GM18511 (cell line): ENCODE data around the gene CD300H.

ENCODE experiments used
- ATAC-seq: cut with Tn5 transposase; IDR thresholded peaks from one replicate; pipeline ENCODE4 v1.9.1; 2021; ENCODE audit warnings: mild to moderate bottlenecking, moderate library complexity; ENCODE audit not compliant: unreplicated experiment

The CD300H gene

DNA sequence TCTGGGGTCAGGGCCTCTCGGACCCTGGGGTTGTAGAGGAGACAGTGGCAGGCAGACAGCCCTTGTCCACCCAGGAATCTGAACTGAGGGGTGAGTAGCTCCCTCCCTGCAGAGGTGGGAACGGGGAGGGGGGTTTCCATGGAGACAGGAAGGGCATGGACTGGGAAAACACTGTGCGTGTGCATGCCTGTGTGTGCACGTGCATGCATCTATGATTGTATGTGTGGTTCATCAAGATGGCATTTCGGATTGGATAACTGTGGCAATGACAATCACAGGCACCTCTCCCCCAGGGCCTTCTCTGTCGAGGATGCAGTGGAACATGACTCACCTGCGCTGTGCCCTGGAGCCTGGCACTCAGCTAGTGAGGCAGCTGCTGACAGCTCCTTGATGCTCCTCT, 15.3 kb downstream of the CD300H start:
- no peak for ATAC-seq

DNA sequence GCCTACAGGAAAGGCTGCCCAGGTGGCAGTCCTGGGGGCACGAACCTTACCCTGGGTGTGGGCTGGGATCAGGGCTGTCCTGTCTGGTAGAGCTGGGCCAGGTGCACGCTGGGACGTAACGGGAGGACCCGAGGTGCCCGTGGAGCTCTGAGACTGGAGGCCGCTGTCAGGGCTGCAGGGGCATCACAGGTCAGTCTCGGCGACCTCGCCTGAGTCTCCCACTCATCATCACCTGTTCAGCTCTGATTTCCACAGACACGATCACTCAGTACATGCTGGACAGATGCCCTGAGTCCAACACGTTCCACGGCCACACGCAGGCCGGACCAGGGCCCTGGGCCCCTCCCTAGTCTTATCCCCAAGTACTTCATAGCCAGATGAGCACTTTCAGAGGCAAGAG, 16.7 kb downstream of the CD300H start:
- no peak for ATAC-seq

DNA sequence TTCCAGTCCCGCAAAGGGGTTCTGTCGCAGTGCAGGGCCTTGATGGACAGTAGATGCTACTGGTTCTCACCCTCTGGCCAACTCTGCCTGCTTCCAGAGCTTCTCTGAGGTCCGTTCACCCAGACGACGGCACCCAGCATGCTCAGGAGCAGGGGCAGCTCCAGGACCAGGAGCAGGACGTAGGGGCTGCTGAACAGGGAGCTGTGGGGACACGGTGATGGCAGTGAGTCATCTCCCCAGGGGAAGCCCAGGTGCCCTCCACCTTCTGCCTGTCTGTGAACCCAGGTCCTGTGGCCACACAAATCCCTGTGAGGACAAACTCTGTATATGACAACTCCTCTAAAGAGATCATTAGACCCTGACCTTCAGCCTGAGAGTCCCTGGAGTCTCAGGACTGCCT, 18.0 kb downstream of the CD300H start:
- no peak for ATAC-seq

DNA sequence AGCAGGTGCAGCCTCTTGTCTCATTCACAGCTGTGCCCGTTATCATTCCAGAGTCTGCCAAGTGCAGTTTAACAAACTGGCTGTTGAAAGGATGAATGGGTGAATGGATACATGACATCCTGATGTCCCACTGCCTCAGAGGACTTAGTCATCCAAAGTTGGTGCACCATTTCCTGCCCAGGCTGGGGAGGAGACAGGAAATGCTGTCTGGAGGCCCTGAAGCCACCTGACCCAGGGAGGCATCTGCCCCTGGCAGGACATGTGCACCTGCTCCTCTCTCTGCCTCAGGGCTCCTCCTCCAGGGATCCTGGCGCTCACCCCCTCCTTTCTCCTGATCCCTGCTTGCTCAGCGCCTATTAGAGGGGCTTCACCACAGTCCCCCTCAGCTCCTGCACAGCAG, 19.6 kb downstream of the CD300H start:
- no peak for ATAC-seq

DNA sequence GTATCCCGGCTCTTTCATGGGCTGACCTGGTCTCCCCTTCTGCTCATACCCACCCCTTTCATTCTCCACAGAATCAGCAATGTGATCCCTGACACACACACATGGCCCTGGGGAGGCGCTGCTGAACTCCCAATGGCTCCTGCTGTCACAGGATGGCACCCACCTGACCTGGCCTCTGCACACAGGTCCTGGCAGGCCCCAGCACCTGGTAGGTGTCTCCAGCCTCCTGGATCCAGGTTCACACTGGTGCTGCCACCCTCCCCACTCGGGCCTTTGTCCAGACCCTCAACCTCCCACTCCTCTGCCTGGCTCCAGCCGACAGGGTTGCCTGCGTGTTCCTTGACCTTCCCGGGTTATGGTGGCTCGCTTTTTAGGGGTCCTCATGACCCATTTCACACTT, 20.0 kb downstream of the CD300H start:
- ATAC-seq: no peak

DNA sequence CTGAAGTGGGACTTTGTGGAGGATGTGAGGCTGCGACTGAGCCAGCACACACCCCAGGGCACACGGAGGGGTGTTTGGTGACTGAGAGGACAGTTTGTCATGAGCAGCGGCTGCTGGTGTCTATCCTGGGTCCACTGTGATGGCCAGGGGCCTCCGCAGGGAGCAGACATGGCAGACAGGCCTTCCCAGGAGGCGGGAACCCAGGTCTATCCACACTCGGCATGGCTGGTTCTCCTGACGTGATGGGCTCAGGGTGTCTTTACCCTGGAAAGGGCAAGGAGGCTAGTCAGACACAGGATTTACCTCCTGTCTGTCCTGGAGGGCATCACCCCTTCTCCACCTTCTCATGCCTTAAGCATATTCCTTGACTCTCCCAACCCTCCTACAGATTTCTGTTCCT, 20.7 kb downstream of the CD300H start:
- ATAC-seq: no peak

DNA sequence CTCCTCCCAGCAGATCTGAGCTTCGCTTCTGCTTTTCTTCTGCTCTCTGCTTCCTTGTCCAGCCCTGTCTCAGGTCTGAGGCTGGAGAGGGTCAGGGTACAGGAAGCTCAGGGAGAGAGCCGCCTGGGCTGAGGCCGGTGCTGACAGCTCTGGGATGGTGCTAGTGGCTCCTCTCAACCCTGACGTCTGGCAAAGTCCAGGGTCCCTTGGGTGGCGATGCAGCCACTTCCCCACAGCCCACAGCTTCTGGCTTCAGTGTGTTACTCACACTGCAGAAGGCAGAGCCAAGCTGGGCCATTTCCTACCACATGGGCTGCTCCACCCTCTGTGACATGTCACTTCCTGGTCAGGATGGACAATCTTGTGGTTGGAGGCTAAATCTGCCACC, 21.5 kb downstream of the CD300H start, which contains the start of gene CD300C:
Gene CD300C (minus strand): TSS at position 273 of the 388 bp plus-strand sequence. CDS start 333 bp downstream, outside the sequence.
- ATAC-seq: no peak

DNA sequence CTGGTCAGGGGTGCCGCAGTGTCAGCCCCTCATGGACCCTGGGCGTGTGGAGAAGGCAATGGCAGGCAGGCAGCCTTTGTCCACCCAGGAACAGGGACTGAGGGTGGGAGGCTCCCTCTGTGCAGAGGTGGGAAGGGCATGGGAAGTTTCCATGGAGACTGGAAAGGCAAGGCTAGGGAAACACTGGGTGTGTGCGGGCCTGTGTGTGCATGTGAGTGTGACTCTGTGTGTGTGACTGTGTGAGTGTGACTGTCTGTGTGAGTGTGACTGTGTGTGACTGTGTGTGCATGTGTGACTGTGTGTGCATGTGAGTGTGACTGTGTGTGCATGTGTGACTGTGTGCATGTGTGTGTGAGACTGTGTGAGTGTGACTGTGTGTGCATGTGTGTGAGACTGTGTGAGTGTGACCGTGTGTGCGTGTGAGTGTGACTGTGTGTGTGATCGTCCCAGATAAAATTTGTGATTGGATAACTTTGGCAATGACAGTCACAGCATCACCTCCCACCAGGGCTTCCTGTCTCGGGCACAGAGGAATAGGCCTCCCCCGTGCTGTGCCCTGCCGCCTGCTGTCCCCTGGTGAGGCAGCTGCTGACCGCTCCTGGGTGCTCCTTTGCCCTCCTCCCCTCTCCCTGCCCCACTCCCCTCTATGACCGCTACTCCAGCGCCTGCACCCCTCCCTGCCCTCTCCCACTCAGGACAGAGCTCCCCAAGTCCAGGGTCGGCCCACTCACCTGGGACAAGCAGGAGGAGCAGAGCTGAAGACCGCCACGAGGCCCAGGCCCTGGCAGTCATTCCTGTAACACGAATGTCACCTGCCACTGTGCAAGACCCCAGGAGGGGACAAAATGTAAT, 22.1 kb downstream of the CD300H start:
- no peak for ATAC-seq

DNA sequence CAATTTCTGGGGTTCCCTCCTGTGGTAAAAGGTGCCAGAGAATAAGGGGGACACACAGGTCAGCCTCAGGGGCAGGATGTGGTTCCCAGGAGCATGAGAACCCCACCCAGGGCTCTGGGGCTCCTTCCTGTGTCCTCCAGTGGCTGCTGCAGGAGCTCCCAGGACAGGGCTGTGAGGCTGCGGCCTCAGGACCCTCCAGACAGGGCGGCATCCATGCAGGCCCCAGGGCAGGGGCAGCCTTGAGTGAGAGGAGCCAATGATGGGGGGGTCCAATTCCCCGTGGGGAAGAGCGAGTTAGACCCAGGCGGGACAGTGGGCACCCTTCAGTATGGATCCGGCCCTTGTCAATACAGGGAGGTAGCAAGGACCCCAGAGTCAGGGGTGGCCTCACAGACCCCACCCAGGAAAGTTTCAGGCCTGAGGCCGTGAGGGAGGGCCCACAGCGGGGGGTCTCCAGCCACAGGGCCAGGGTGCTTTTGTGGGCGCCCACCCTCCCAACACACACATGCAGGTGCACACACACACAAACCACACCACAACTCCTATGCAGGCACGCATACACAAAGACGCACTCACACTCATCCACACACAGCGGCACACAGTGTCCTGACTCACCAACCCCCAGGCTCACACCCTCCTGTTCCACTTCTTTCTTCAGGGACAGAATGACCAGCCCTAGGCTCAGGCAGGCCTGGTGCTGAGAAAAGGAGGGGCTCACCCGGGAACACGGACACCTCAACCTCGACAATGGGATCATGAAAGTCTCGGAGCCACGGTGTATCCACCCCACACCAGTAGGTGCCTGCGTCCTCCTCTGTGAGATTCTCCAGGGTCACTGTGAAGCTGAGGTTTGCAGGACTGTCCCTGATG, 23.2 kb downstream of the CD300H start:
- no peak for ATAC-seq

DNA sequence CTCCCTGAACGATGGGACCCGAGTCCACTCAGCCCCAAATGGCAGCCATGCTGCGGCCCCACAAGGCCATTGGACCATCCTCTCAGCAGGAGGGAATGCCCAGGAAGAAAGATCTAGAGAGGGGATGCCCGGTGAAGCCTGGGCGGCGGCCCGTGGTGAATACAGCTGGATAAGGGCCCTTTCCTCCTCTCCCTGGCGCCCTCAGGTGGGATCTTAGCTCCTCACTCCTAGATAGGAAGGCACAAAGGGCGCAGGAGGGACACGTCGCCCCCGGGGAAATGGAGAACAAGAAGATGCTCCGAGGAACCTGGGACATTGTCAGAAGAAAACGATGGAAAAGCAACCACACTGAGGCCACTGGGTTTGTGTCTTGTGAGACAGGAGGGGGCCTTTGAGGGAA, 23.9 kb downstream of the CD300H start:
- ATAC-seq: no peak

DNA sequence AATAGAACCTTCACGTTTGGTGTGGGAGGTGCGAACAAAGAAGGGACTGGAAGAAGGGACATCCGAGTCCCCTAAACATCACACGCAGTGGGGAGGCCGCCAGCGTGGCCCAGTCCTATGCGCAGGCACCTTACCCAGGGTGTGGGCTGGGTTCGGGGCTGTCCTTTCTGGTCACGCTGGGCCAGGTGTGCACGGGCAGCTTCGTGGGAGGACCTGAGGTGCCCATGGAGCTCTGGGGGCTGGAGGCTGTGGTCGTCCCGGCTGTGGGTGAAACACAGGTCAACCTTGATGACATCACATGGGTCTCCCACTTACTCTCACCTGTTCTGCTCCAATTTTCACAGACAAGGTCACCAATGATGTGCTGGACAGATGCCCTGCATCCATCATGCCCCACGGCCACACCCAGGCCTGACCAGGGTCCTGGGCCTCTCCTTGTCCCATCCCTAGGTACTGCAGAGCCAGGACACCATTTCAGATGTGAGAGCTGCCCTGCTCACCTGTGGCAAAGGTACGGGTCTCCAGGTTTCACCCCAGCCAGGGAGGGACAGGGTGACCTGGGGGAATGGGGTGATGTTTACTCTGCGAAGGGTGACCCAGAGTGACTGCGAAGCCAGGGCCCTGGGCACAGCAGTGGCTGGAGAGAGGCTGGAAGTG, 24.5 kb downstream of the CD300H start:
- ATAC-seq: no peak

DNA sequence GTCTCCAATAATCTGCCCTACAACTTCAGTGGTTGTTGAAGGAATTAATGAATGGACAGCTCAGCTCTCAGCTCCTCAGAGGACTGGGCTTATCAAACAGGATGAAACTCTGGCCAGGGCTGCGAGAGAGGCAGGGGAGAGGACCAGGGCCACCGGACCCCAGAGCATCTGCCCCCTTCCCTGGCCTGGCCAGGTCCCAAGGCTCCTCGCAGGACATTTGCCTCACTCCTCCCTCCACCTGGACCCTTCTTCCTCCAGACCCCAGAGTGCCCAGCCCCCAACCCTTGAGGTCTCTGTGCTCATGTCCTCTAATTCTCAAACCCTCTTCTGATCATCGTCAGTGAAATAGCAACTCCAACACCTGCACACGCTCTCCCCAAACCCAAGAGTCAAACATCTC, 25.1 kb downstream of the CD300H start:
- ATAC-seq: no peak

DNA sequence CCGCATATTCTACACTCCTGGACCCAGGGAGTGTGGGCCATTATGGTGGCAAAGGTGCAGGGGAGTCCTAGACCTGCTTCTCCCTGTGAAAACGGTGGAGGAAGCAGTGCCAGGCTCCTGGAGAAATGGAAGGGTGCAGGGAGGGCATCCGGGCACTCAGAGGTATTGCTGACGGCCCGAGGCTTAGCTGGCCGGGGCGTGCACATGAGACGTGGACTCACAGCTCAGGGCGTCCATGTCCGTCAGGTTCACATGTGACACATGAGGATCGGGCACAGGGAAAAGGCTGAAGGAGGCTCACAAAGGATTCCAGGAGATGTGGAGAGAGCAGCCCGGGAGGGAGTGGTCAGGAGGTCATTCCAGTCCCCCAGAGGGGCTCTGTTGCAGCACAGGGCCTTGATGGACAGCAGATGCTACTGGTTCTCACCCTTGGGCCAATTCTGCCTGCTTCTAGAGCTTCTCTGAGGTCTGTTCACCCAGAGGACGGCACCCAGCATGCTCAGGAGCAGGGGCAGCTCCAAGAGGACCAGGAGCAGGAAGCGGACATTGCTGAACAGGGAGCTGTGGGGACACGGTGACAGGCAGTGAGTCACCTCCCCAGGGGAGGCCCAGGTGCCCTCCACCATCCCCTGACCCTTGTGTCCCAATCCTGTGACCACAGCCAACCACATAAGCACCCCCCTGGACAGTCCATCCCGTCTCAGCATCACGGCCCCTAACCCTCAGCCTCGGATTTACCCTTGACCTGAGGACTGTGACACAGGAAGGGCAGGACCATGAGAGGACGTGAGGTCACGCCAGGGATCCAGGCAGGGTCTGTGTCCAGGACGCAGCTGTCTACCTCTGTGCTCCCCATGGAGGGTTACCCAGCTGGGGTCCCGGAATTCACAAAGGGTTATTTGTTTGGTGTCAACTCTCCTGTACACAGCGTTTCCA, 25.9 kb downstream of the CD300H start:
- ATAC-seq: no peak

DNA sequence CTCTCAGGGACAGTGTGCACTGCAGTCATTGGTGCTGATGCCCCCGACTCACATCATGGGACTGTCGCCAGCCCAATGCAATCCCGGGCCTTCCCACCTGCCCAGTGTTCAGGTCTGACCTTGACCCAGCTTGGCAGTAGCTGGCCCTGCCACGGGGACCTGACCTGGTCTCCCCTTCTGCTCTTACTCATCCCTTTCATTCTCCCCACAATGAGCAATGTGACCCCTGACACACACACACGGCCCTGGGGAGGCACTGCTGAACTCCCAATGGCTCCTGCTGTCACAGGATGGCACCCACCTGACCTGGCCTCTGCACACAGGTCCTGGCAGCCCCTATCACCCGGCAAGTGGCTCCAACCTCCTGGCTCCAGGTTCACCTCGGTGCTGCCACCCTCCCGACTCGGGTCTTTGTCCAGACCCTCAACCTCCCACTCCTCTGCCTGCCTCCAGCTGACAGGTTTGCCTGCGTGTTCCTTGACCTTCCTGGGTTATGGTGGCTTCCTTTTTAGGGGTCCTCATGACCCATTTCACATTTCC, 28.0 kb downstream of the CD300H start:
- no peak for ATAC-seq

DNA sequence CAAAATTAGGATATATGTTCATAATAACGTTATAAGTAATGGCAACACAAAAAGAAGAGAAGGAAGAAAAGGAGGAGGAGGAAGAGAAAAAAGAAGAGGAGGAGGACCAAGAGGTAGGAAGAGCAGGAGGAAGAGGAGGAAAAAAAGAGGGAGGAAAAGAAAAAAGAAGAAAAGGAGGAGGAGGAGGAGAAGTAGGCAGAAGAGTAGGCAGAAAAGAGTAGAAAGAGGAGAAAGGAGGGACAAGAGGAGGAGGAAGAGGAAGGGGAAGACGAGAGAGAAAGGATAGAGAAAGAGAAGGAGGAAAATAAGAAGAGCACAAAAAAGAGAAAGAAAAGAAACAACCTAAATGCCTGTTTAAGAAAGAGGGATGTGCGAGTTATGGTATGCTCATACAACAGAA, 30.4 kb downstream of the CD300H start:
- ATAC-seq: no peak

DNA sequence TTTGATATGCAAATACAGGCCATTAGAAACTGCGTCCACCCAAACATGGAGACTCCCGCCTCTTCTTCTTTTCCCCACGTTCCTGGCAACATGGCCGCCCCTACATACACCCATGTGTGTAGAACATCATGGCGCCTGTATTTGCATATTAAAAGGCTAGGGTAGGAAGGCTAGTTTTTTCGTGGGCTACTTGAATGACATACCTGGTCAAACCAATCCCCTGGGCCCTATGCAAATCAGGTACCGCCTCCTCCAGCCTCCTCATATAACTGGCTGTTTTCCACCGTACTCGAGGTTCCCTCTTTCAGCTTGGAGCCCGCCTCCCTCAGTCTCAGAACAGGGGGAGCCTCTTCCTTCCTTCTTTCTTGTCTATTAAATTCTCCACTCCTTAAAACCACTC, 35.2 kb downstream of the CD300H start:
- no peak for ATAC-seq

DNA sequence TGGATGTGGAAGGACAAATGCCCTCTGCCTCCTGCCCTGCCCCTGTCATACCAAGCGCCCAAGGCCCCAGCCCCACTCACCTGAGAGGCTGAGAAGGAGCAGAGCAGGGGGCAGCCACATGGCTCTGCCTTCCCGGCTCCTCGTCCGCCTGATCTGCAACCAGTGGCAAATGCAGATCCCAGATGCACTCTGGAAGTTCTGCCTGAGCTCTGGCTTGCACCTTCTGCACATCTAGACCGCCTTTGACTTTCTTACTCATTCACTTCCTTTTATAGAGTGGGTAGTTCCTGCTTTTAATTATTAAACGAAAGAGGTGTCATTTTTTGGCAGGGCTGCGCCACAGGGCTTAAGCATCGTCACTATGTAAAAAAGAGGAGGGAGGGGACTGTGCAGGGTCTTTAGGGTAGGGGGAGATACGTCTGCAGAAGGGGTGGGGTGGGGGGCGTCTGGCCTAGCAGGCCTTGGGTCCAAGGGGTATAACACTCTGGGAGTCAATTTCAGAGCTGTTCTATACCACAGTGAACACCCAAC, 36.0 kb downstream of the CD300H start, which contains the start of gene CD300LB:
Gene CD300LB (minus strand): TSS at position 245 of the 531 bp plus-strand sequence. CDS start 125 bp downstream, at position 120.
- no peak for ATAC-seq

DNA sequence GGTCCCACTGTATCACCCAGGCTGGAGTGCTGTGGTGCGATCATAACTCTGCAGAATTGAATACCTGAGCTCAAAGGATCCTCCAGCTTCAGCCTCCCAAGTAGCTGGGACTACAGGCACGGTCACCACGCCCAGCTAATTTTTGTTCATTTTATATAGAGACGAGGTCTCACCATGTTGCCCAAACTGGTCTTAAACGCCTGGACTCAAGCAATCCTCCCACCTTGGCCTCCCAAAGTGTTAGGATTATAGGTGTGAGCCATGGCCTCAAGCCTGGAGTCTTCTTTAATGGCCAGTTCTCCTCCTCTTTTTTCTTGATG, 36.5 kb downstream of the CD300H start:
- no peak for ATAC-seq

DNA sequence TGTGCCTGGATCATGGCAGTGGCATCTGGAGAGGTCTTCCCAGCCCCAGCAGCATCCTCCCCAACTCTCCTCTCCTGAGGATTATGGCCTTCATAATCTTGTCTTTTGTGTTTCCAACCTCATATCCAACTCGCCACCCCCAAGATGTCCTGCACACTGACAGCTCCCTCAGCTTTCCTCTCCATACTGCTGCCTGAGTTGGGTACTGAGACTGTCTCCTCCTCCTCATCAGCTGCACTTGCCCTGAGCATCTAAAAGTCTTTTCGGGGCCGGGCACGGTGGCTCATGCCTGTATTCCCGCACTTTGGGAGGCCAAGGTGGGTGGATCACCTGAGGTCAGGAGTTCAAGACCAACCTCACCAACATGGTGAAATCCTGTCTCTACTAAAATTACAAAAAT, 38.1 kb downstream of the CD300H start:
- ATAC-seq: no peak
